HG02623 (cell line): ENCODE measurements around the gene CRB1.
"Not testable (repeated sequence)": the region's sequence is repeated elsewhere in the genome, so short reads cannot be mapped to it uniquely, and the experiment has no call there.

ENCODE experiments used
- ATAC-seq: cut with Tn5 transposase; IDR thresholded peaks from one replicate; pipeline ENCODE4 v1.9.1; 2021; ENCODE audit warnings: moderate library complexity; ENCODE audit not compliant: unreplicated experiment

The CRB1 gene

GRCh38 chr1:197453376-197454058, 185.5 kb downstream of the CRB1 start:
- no peak for ATAC-seq

DNA sequence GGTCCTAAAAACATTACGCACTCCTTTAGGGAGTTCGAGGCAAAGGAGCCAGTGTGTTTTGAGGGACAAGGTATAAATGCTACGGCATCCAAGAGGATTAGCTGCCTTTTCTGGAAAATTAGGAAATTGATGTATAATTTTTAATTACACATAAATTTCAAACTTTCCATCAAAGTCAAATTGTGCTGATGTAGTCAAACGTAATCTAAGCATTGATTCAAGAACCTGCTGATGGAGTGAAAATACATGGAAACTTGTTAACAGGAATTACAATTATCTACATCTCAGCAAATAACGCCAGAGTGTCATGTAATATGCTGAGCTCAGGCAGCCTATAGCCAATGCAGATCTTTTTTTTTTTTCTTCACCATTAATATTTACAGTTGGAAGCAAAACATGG, 194.5 kb downstream of the CRB1 start:
- ATAC-seq = no peak

DNA sequence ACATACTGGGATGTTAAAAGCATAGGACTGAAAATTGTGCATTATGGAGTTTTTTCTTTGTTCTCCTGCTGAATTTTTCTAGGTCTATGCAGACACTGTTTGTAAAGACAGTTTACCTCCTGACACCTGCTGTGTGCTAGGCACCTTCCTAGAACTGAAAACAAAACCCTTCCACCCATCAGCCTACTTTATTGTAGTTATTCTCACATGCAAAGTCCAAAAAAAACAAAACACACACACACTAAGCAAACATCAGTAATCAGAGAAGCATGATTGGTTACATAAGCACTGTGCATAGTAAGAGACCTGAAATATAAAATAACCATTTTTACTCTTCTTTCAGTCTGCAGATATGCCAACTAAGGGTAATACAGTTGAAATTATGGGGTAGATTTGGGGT, 195.1 kb downstream of the CRB1 start:
- no peak for ATAC-seq

GRCh38 chr1:197464044-197464443, 196.0 kb downstream of the CRB1 start:
- ATAC-seq = no peak

GRCh38 chr1:197465528-197466327, 197.7 kb downstream of the CRB1 start:
- no peak for ATAC-seq

- no peak for ATAC-seq
Measured at GRCh38 chr1:197466813-197467212, 198.8 kb downstream of the CRB1 start.

DNA sequence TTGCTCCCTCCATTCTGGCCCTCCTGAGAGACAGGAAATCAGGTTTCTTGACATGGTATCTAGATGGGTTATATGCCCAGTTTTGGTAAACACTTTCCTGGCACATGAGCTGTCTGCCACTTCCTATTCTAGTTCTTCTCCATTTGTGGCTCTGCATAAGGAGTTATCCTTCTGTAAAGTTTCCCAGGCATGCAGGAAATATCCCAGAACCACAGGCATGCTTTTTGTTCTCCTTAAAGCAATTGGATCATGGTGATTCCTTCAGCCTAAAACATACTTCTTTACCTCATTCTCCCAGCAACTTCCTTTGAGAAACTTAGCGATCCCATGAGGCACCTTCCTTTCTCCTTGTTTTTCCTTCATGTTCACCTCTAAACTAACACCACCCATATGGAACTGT, 199.8 kb downstream of the CRB1 start:
- no peak for ATAC-seq

GRCh38 chr1:197468543-197469175, 200.6 kb downstream of the CRB1 start:
- no peak for ATAC-seq

GRCh38 chr1:197469620-197470210, 201.7 kb downstream of the CRB1 start:
- ATAC-seq = no peak

DNA sequence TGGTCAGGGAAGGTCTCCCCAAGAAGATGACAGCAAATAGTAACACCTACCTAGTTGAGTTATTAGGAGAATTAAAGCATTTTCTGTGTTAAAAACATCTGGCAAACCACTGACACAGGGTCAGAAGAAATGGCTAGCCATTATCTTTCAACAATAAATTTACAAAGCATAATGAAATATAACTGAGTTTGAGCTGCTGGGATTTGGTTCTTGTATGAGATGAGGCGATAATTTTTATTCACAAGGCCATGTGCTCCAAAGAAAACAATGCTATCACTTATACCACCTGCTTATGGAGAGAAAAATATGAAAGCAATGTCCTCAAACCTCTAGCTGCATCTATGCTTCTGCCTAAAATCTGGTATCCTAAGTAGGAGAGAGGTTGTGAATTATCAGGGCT, 202.3 kb downstream of the CRB1 start:
- no peak for ATAC-seq

- ATAC-seq = no peak
Measured at GRCh38 chr1:197471248-197471985, 203.4 kb downstream of the CRB1 start.

- no peak for ATAC-seq
Measured at GRCh38 chr1:197472141-197472540, 204.1 kb downstream of the CRB1 start.

DNA sequence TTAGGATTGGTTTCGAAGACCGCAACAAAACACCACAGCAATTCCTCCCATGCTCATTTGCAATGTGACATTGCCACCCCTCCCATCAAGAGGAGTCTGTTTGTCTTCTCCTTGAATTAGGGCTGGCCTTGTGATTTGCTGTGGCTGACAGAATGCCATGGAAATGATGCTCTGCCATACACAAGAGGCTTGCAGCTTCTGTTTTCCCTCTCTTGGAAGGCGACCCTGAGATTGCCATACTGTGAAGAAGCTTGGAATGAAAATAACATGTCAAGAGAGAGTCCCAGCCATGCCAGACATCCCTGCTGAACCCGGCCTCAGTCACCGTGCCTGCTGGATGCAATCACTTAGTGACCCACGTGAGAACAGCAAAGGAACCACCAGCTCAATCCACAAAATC, 212.4 kb downstream of the CRB1 start:
- ATAC-seq = no peak

- no peak for ATAC-seq
Measured at GRCh38 chr1:197481101-197481500, 213.0 kb downstream of the CRB1 start.

DNA sequence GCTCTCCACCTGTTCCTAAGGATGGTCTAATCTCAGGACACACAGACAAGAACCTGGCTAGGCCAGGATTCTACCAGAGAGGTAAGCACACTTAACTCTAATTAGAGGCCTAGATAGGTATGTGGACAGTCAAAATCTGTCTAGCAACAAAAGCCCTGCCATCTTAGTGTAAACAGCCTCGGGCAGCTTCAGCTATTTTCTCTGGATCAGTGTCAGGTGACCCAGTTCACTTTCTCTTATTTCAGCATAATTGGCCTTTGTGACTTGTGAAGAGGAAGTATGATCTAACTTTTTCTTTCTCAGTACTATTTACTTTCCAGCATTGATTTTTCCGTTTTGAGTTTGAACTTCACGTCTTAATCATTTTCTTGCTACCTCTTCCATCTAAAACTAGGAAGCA, 217.7 kb downstream of the CRB1 start:
- no peak for ATAC-seq

- ATAC-seq = no peak
Measured at GRCh38 chr1:197486946-197487345, 218.9 kb downstream of the CRB1 start.

GRCh38 chr1:197491505-197491904, 223.5 kb downstream of the CRB1 start:
- ATAC-seq = not testable (repeated sequence)

DNA sequence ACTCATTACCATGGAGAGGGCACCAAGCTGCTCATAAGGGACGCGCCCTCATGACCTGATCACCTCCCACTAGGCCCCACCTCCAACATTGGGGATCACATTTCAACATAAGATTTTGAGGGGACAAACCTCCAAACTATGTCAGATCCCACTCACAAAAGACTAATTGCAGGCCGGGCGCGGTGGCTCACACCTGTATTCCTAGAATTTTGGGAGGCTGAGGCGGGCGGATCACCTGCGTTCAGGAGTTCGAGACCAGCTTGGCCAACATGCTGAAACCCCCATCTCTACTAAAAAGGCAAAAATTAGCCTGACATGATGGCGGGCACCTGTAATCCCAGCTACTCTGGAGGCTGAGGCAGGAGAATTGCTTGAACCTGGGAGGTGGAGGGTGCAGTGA, 228.7 kb downstream of the CRB1 start:
- no peak for ATAC-seq

GRCh38 chr1:197510691-197511378, 242.8 kb downstream of the CRB1 start:
- no peak for ATAC-seq

DNA sequence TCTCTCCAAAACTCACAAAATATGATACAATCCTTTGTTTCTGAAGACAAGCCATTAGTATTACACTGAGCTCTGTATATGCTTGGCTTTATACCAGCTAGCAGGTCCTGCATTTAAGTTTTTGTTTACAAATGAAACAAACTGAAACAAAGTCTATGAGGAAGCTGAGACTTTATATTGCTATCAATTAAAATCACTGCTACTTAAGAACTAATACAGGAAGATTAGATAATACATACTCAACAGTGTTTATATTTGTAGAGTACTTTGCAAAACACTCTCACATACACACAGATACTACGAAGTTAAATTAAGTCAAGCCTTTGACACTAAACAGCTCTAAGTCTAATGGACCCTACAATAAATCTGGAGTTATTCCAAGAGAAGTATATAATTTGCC, 247.4 kb downstream of the CRB1 start:
- ATAC-seq = no peak
